ENCODE data around the gene RUFY2.
"Not testable (repeated sequence)": the region's sequence is repeated elsewhere in the genome, so short reads cannot be mapped to it uniquely, and the experiment has no call there.

Gene RUFY2

GRCh38 chr10:68406815-68407548, at the start of gene RUFY2:
TSS of gene RUFY2 (minus strand) at chr10:68407277. CDS start at chr10:68407189, 88 bp downstream.
- no peak for DNase-seq

DNA sequence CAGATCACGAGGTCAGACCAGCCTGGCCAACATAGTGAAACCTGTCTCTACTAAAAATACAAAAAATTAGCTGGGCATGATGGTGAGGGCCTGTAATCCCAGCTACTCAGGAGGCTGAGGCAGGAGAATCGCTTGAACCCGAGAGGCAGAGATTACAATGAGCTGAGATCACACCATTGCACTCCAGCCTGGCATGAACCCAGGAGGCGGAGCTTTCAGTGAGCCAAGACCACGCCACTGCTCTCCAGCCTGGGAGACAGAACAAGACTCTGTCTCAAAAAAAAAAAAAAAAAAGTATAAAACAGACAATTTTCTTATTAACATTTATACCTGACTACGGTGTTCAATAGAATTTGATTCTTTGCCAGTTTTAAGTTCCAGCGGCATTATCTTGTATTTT, 42.6 kb upstream of the RUFY2 start:
- DNase-seq: not testable (repeated sequence)

- DNase-seq: no peak
Observed at GRCh38 chr10:68446179-68446578, 39.1 kb upstream of the RUFY2 start.

DNA sequence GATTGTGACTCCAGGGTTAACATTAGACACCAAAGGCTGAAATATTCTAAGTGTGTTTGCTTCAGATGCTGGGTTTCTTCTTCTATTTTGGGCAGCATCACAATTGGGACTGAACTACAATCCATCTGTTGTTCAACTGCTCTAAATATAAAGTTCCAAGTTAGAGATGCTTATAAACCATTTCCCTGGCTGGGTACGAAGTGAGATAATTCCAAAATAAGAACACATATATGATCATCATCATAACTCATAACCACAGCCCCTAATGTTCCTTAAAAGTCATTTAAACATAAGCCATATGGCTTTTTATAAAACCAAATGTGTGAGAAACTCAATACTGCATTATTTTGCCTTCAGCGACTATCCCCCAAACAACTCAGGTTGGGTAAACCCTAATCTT, 35.9 kb upstream of the RUFY2 start:
- no peak for DNase-seq

DNA sequence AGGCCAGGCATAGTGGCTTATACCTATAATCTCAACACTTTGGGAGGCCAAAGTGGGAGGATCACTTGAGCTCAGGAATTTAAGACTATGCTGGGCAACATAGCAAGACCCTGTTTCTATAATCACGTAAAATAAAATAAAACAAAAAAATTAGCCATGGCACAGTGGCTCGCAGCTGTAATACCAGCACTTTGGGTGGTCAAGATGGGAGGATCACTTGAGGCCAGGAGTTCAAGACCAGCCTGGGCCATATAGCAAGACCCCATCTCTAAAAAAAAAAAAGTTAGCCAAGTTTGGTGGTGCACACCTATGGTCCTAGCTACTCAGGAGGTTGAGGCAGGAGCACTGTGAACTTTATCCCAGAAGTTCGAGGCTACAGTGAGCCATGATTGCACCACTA, 33.8 kb upstream of the RUFY2 start:
- no peak for DNase-seq

- DNase-seq: no peak
Observed at GRCh38 chr10:68435803-68436202, 28.7 kb upstream of the RUFY2 start.

- DNase-seq: no peak
Observed at GRCh38 chr10:68434657-68435056, 27.6 kb upstream of the RUFY2 start.

- DNase-seq: no peak
Observed at GRCh38 chr10:68428396-68429104, 21.5 kb upstream of the RUFY2 start.

- no peak for DNase-seq
Observed at GRCh38 chr10:68424454-68425014, 17.5 kb upstream of the RUFY2 start.

DNA sequence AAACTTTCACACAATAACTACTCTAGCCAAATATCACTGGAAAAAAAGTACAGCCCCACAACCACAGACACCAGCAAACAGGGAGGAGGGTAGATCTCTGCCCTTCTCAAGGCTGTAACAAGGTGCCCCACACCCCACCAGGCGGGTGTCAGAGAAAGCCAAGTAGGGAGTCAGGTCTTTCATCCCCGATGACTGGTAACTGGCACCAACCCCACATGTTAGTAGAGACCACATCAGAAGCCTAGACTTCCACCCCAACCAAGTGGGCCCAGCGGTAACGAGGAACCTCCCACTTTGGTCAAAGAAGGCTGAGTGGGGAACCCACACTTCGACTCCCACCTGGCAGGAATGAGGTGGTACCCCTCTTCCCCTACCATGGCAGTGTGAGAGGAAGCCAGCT, 16.4 kb upstream of the RUFY2 start:
- no peak for DNase-seq

- no peak for DNase-seq
Observed at GRCh38 chr10:68419376-68419775, 12.3 kb upstream of the RUFY2 start.

- DNase-seq: no peak
Observed at GRCh38 chr10:68408898-68409518, 1.9 kb upstream of the RUFY2 start.

DNA sequence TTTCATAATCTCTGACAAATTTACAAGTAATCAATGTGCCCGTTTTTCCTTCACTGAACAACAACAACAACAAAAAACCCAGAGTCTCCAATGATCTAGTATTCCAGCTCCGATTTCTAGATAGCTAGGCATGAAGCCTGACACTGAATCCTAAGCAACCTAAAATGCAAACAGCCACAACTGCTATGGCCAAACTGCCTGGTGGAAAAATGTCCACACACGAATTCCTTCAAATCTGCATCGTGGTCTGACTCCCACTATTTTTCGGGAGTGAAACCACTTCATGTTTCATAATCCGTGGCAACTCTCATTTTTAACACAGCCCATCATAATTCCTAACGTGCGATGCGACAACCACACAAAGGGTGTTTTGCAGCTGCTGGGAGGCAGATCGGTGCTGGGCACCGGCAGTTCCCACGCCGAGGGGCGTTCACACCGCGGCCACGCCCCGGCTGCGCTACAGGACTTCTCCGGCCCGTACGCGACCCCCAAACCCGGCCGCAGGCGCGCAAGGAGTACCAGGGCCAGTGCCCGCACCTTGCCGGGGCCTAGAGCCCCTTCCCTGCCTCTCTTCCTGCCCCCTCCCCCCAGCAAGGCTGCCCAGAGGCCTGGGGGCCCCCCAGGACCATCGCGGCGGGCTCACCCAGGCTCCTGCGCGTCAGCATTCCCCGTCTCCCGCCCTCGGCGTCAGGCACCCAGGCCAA, 814 bp downstream of the RUFY2 start:
- DNase-seq: no peak

DNA sequence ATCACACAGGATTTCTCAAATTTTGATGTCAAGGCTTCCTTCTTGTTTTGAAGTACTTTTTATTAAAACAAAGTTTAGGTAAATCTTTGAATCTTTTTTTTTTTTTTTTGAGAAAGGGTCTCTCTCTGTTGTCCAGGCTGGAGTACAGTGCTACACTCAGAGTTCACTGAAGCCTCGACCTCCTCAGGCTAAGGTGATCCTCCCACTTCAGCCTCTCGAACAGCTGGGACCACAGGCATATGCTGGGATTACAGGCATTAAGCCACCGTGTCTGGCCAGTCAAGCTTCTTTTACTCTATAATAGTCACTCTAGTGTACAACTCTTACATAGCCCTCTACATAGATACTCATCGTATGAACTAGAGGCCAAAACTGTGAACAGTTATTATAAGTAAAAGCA, 3.4 kb downstream of the RUFY2 start:
- DNase-seq: no peak

- no peak for DNase-seq
Observed at GRCh38 chr10:68402276-68402675, 4.8 kb downstream of the RUFY2 start.

DNA sequence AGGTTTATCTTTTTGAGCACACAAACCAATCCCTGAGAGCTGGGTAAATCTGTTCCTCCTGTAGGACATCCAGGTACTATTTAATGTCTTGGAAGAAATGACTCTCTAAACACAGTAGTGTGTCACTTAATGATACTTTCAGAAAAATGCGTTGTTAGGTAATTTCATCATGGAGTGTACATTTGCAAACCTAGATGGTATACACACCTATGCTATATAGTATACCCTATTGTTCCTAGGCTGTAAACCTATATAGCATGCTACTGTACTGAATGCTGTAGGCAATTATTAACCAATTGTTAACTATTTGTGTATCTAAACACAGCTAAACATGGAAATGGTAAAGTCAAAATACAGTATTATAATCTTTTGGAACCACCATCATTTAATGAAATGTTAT, 10.1 kb downstream of the RUFY2 start:
- DNase-seq: no peak

- no peak for DNase-seq
Observed at GRCh38 chr10:68385740-68386139, 21.3 kb downstream of the RUFY2 start.

DNA sequence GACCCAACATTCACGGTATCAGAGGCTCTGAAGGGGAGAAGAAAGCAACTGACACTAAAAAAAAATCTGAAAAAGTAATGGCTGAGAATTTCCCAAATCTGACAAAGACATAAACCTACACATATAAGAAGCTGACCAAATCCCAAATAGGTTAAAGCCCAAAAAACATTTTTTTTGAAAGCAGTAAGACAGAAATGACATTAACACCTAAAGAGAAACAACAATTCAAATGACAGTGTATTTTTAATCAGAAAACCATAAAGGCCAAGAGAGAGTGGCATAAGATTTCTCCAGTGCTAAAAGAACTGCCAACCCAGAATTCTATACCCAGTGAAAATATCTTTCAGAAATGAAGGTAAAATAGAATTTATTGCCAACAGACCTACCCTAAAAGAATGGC, 35.5 kb downstream of the RUFY2 start:
- DNase-seq: no peak

DNA sequence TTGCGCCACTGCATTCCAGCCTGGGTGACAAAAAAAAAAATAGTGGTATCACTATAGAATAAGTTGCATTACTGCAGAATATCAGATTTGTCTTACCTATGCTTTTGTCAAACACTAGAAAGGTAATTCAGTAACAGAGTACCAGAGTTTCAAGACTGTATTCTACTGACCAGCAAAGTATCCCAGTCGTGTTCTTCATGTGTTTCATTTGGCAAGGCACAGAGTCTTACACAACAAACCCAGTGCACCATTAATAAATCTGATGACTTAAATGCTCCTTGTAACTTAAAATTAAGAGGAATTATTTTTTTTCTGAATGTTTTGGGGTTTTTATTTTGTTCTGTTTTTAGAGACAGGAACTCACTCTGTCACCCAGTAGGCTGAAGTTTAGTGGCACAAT, 40.0 kb downstream of the RUFY2 start:
- no peak for DNase-seq

GRCh38 chr10:68366600-68366999, 40.5 kb downstream of the RUFY2 start:
- no peak for DNase-seq

DNA sequence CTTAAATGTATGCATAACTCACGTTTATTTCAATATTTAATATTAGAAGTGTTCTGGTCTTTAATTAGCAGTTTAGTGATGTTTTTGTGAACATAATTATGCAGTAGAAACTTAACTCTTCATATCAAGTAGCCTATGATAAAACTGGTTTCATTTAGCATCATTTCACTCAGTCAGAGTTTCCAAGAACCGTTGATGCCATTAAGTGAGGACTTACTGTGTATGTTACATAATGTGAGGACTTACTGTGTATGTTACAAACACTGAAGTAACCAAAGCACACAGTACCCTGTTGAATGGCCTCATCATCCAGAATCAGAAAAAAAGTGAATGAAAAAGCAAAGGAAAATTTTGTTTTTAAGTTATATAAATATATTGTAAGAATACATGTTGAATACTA, 41.5 kb downstream of the RUFY2 start:
- DNase-seq: no peak

GRCh38 chr10:68364101-68364886, 42.8 kb downstream of the RUFY2 start:
- no peak for DNase-seq

All from NCI-H1436 treated with DMSO at 0.1 percent for 48 hours (cell line).